A549 (cell line): ENCODE results near the gene ARHGEF7. TPM values are rescaled to one million over a fixed set of nuclear protein-coding genes. Genes with fewer than 3 reads are reported as not detected.

Source experiments
- ATAC-seq, 2 experiments: fragments of 200-7000 bp in 1 of 2; fragments of >200 bp in 1 of 2; cut with Nextera tagmentation in 1 of 2; cut with Tn5 transposase in 1 of 2; 3 replicates each; pipeline versions ENCODE4 v1.8.0 to v1.9.1; 2018 to 2020; ENCODE audit warnings: mild to moderate bottlenecking in 1 of 2, moderate library complexity in 1 of 2
- CTCF ChIA-PET: fragments of 300-600 bp; sonication (Branson Sonifier 250); formaldehyde crosslinking; extraction: SDS; loops from one replicate; lab custom pipeline; 2021; ENCODE audit warnings: antibody characterized with exemption, inconsistent platforms; lab: Yijun Ruan, JAX
- POLR2A ChIA-PET: fragments of 350-600 bp; formaldehyde crosslinking; extraction: SDS; loops from one replicate; lab custom pipeline; 2021; ENCODE audit warnings: antibody characterized with exemption, inconsistent platforms; lab: Yijun Ruan, JAX
- DNase-seq, 2 experiments: peaks; one replicate each; pipeline versions ENCODE4 v3.0.0 to v3.0.0-alpha.2; 2011 to 2016; ENCODE audit warnings: low read depth in 1 of 2, low spot score in 1 of 2
- FAIRE-seq: peaks from 2 replicates; lab custom pipeline; 2011; peaks lifted over from hg19 to GRCh38; lab: Jason Lieb, UNC
- H3K27ac ChIP-seq, 2 experiments: fragments of >200 bp; sonication (Bioruptor Twin); formaldehyde crosslinking; 3 replicates each; pipeline ENCODE4 v1.5.1; 2016 to 2017
- H3K4me1 ChIP-seq: fragments of >200 bp; sonication (Bioruptor Twin); formaldehyde crosslinking; 3 replicates; pipeline ENCODE4 v1.6.1; 2016
- H3K4me2 ChIP-seq: fragments of >200 bp; sonication (Bioruptor Twin); formaldehyde crosslinking; 3 replicates; pipeline ENCODE4 v1.6.1; 2016
- H3K4me3 ChIP-seq: fragments of >200 bp; sonication (Bioruptor Twin); formaldehyde crosslinking; 3 replicates; pipeline ENCODE4 v1.5.1; 2016
- H3K9me3 ChIP-seq: fragments of >200 bp; sonication (Bioruptor Twin); formaldehyde crosslinking; 3 replicates; pipeline ENCODE4 v1.6.1; 2016
- BHLHE40 ChIP-seq: IDR thresholded peaks from 2 replicates; pipeline ENCODE4 v1.6.1; 2012; ENCODE audit warnings: low read depth, low read length, inconsistent platforms
- CEBPB ChIP-seq, 2 experiments: fragments of >200 bp in 1 of 2; sonication (Bioruptor Twin) in 1 of 2; formaldehyde crosslinking in 1 of 2; IDR thresholded peaks; 2 replicates each; pipeline ENCODE4 v1.6.1; 2012 to 2016
- CHD2 ChIP-seq: fragments of 150-350 bp; IDR thresholded peaks from 2 replicates; pipeline ENCODE4 v1.6.1; 2014; ENCODE audit warnings: low read length; ENCODE audit not compliant: partially characterized antibody
- EP300 ChIP-seq, 2 experiments: fragments of >200 bp; sonication (Bioruptor Twin); formaldehyde crosslinking; IDR thresholded peaks; 2 replicates in 1 of 2; 3 replicates in 1 of 2; pipeline ENCODE4 v1.6.1; 2016 to 2017
- GATA3 ChIP-seq: IDR thresholded peaks from 2 replicates; pipeline ENCODE4 v1.6.1; 2012; ENCODE audit warnings: borderline replicate concordance
- HOXA7 ChIP-seq: fragments of 250-450 bp; sonication (Bioruptor Pico); IDR thresholded peaks from 2 replicates; pipeline ENCODE4 v1.5.0; 2020; ENCODE audit warnings: mild to moderate bottlenecking, moderate library complexity
- HOXB13 ChIP-seq: fragments of 250-450 bp; sonication (Bioruptor Pico); IDR thresholded peaks from 2 replicates; pipeline ENCODE4 v1.5.0; 2020; ENCODE audit warnings: low read depth, mild to moderate bottlenecking, moderate library complexity
- MAFK ChIP-seq: fragments of 450-650 bp; IDR thresholded peaks from 2 replicates; pipeline ENCODE4 v1.6.1; 2014; ENCODE audit not compliant: partially characterized antibody
- NFE2L2 ChIP-seq: fragments of 150-350 bp; conservative IDR thresholded peaks from 2 replicates; pipeline ENCODE4 v1.6.1; 2014; ENCODE audit warnings: low read length
- NR3C1 ChIP-seq: fragments of >200 bp; sonication (Bioruptor Twin); formaldehyde crosslinking; IDR thresholded peaks from 3 replicates; pipeline ENCODE4 v1.6.1; 2017
- POLR2AphosphoS2 ChIP-seq: conservative IDR thresholded peaks from 2 replicates; pipeline ENCODE4 v1.6.1; 2012; ENCODE audit warnings: low read length, improper control_type of control experiment, inconsistent platforms
- RAD21 ChIP-seq, 2 experiments: fragments of >200 bp in 1 of 2; sonication (Bioruptor Twin) in 1 of 2; formaldehyde crosslinking in 1 of 2; IDR thresholded peaks in 1 of 2; conservative IDR thresholded peaks in 1 of 2; 2 replicates in 1 of 2; 3 replicates in 1 of 2; pipeline ENCODE4 v1.6.1; 2012 to 2018; ENCODE audit warnings: inconsistent platforms in 1 of 2
- SMC3 ChIP-seq: fragments of >200 bp; sonication (Bioruptor Twin); formaldehyde crosslinking; IDR thresholded peaks from 3 replicates; pipeline ENCODE4 v1.6.1; 2018; ENCODE audit warnings: inconsistent platforms
- WGBS: methylation state at CpG from one replicate; pipeline ENCODE4 v1.1.6; 2017; ENCODE audit errors: missing lambda C conversion rate; 5-methylcytosine and 5-hydroxymethylcytosine counted together
- polyA plus RNA-seq, 4 experiments: library from polyadenylated mRNA; depleted of rRNA in 3 of 4; stranded (reverse); fragments of >200 nt; fragmentation: RNase III in 1 of 4; extraction: RNeasy Plus Mini Kit Qiagen cat#74134 plus additional on column Dnase treatment in 1 of 4; gene quantifications; 2 replicates in 3 of 4; 3 replicates in 1 of 4; pipeline ENCODE4 v1.2.3, GENCODE V29; 2011 to 2017
- TF ChIP-seq, protein P1 (sequence below): fragments of 250-450 bp; sonication (Bioruptor Pico); IDR thresholded peaks from 2 replicates; pipeline ENCODE4 v1.5.0; 2020; ENCODE audit warnings: low read depth, mild to moderate bottlenecking, moderate library complexity
- TF ChIP-seq, protein P2 (sequence below): fragments of 150-350 bp; IDR thresholded peaks from 2 replicates; pipeline ENCODE4 v1.6.1; 2014; ENCODE audit warnings: low read depth, mild to moderate bottlenecking, low read length
- TF ChIP-seq, protein P3 (sequence below): fragments of >200 bp; sonication (Bioruptor Twin); formaldehyde crosslinking; IDR thresholded peaks from 2 replicates; pipeline ENCODE4 v1.6.1; 2016
- TF ChIP-seq, protein P4 (sequence below): IDR thresholded peaks from 2 replicates; pipeline ENCODE4 v1.6.1; 2012
- TF ChIP-seq, protein P5 (sequence below): fragments of 200-600 bp; sonication (generic); IDR thresholded peaks from 2 replicates; pipeline ENCODE4 v1.6.1; 2016; ENCODE audit warnings: antibody characterized with exemption, mild to moderate bottlenecking, moderate library complexity
- TF ChIP-seq, protein P6 (sequence below): fragments of 250-450 bp; sonication (Bioruptor Pico); IDR thresholded peaks from 2 replicates; pipeline ENCODE4 v1.5.0; 2021; ENCODE audit warnings: mild to moderate bottlenecking, moderate library complexity, borderline replicate concordance
- TF ChIP-seq, protein P7 (sequence below): IDR thresholded peaks from 2 replicates; pipeline ENCODE4 v1.6.1; 2012

The ARHGEF7 gene
- polyA plus RNA-seq, 2 of the 4 experiments (the other 2 are of a cell fraction), result 21.1 to 23.1 TPM

DNA sequence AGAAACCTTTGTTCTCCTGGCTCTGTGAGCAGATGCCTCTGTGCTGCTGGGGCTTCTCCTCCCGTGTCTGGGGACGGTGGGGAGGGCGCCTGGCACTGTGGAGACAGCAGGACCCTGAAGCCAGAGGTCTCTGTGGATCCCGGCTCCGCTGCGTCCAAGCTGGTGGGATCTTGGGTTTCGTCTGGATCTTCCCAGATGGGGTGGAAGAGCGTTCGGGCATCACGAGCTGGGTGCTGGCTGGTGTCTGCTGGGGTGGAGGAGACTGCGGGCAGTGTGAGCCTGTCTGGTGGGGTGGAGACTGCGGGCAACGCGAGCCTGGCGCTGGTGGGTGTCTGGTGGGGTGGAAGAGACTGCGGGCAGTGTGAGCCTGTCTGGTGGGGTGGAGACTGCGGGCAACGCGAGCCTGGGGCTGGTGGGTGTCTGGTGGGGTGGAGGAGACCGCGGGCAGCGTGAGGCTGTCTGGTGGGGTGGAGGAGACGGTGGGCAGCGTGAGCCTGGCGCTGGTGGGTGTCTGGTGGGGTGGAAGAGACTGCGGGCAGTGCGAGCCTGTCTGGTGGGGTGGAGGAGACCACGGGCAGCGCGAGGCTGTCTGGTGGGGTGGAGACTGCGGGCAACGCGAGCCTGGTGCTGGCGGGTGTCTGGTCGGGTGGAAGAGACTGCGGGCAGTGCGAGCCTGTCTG is 211.0 kb downstream of the ARHGEF7 start:
- CTCF ChIA-PET, result no interaction called here
- Histone ChIP-seq H3K4me1 (no peaks in the 10 kb centered on the region), H3K4me2 (no peak overlapping the region), H3K9me3 (no peaks in the 10 kb centered on the region), H3K4me3 (no peak overlapping the region), H3K27ac (no peak overlapping the region)
- POLR2A ChIA-PET, result no interaction called here
- ATAC-seq (no peak), DNase-seq (no peak), FAIRE-seq (no peak)
- WGBS, result 33% methylated on average over 12 of the region's 37 CpGs
- TF ChIP-seq BHLHE40 (no peak), SMC3 (no peak), POLR2AphosphoS2 (no peak), GATA3 (no peak), EP300 (IDR thresholded peaks at IDR 0.05) (no peak), NFE2L2 (no peak), CEBPB (IDR thresholded peaks at IDR 0.05) (no peak), HOXA7 (CRISPR knock-in tag) (no peak), HOXB13 (no peak), RAD21 (conservative IDR thresholded peaks at IDR 0.05 in 1 of 2, IDR thresholded peaks at IDR 0.05 in 1 of 2) (no peak), CHD2 (no peak), MAFK (no peak), NR3C1 (no peak)
- TF ChIP-seq, protein P1, sequence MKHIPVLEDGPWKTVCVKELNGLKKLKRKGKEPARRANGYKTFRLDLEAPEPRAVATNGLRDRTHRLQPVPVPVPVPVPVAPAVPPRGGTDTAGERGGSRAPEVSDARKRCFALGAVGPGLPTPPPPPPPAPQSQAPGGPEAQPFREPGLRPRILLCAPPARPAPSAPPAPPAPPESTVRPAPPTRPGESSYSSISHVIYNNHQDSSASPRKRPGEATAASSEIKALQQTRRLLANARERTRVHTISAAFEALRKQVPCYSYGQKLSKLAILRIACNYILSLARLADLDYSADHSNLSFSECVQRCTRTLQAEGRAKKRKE (CRISPR knock-in tag), result no peak
- TF ChIP-seq, protein P2, sequence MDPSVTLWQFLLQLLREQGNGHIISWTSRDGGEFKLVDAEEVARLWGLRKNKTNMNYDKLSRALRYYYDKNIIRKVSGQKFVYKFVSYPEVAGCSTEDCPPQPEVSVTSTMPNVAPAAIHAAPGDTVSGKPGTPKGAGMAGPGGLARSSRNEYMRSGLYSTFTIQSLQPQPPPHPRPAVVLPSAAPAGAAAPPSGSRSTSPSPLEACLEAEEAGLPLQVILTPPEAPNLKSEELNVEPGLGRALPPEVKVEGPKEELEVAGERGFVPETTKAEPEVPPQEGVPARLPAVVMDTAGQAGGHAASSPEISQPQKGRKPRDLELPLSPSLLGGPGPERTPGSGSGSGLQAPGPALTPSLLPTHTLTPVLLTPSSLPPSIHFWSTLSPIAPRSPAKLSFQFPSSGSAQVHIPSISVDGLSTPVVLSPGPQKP, result no peak
- TF ChIP-seq, protein P3, sequence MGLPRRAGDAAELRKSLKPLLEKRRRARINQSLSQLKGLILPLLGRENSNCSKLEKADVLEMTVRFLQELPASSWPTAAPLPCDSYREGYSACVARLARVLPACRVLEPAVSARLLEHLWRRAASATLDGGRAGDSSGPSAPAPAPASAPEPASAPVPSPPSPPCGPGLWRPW, result no peak
- TF ChIP-seq, protein P4, sequence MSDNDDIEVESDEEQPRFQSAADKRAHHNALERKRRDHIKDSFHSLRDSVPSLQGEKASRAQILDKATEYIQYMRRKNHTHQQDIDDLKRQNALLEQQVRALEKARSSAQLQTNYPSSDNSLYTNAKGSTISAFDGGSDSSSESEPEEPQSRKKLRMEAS, result no peak
- TF ChIP-seq, protein P5, sequence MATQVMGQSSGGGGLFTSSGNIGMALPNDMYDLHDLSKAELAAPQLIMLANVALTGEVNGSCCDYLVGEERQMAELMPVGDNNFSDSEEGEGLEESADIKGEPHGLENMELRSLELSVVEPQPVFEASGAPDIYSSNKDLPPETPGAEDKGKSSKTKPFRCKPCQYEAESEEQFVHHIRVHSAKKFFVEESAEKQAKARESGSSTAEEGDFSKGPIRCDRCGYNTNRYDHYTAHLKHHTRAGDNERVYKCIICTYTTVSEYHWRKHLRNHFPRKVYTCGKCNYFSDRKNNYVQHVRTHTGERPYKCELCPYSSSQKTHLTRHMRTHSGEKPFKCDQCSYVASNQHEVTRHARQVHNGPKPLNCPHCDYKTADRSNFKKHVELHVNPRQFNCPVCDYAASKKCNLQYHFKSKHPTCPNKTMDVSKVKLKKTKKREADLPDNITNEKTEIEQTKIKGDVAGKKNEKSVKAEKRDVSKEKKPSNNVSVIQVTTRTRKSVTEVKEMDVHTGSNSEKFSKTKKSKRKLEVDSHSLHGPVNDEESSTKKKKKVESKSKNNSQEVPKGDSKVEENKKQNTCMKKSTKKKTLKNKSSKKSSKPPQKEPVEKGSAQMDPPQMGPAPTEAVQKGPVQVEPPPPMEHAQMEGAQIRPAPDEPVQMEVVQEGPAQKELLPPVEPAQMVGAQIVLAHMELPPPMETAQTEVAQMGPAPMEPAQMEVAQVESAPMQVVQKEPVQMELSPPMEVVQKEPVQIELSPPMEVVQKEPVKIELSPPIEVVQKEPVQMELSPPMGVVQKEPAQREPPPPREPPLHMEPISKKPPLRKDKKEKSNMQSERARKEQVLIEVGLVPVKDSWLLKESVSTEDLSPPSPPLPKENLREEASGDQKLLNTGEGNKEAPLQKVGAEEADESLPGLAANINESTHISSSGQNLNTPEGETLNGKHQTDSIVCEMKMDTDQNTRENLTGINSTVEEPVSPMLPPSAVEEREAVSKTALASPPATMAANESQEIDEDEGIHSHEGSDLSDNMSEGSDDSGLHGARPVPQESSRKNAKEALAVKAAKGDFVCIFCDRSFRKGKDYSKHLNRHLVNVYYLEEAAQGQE, result no peak
- TF ChIP-seq, protein P6, sequence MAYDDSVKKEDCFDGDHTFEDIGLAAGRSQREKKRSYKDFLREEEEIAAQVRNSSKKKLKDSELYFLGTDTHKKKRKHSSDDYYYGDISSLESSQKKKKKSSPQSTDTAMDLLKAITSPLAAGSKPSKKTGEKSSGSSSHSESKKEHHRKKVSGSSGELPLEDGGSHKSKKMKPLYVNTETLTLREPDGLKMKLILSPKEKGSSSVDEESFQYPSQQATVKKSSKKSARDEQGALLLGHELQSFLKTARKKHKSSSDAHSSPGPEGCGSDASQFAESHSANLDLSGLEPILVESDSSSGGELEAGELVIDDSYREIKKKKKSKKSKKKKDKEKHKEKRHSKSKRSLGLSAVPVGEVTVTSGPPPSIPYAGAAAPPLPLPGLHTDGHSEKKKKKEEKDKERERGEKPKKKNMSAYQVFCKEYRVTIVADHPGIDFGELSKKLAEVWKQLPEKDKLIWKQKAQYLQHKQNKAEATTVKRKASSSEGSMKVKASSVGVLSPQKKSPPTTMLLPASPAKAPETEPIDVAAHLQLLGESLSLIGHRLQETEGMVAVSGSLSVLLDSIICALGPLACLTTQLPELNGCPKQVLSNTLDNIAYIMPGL (CRISPR knock-in tag), result no peak
- TF ChIP-seq, protein P7, sequence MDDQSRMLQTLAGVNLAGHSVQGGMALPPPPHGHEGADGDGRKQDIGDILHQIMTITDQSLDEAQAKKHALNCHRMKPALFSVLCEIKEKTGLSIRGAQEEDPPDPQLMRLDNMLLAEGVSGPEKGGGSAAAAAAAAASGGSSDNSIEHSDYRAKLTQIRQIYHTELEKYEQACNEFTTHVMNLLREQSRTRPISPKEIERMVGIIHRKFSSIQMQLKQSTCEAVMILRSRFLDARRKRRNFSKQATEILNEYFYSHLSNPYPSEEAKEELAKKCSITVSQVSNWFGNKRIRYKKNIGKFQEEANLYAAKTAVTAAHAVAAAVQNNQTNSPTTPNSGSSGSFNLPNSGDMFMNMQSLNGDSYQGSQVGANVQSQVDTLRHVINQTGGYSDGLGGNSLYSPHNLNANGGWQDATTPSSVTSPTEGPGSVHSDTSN, result no peak
